ENCODE results near the gene BBS4.

GRCh38 chr15:72786676-72787345 lies 100.8 kb downstream of the BBS4 start:
- TF ChIP-seq CTCF (IDR thresholded peaks at IDR 0.05) (no peak), ZFX (IDR thresholded peaks at IDR 0.05; ENCODE audit: borderline replicate concordance) (no peak)

Measured in 22Rv1 (cell line).